ENCODE results near the gene PSMB10.

- TF ChIP-seq POLR2A (IDR thresholded peaks at IDR 0.05) (no peak), CTCF (IDR thresholded peaks at IDR 0.05) (no peak), POLR2AphosphoS5 (IDR thresholded peaks at IDR 0.05) (no peak), EP300 (IDR thresholded peaks at IDR 0.05) (no peak)
Measured at GRCh38 chr16:67932462-67932840, 4.2 kb downstream of the PSMB10 start.

All from upper lobe of left lung (tissue), 4 donors.